GM12878 (cell line): ENCODE measurements around the gene IFI44L. TPM values are rescaled to one million over a fixed set of nuclear protein-coding genes. Genes with fewer than 3 reads are reported as not detected.

Experiments
- ATAC-seq: fragments of 200-7000 bp; cut with Tn5 transposase; 3 replicates; pipeline ENCODE4 v1.9.1; 2020; ENCODE audit warnings: mild to moderate bottlenecking, moderate library complexity
- BruUV-seq: library from RNA; stranded (reverse); fragments of 400-500 nt; replicated peaks from 2 replicates; lab custom pipeline; 2021; lab: Mats Ljungman, UMichigan
- CTCF ChIA-PET: fragments of 300-600 bp; sonication (Branson Sonifier 250); formaldehyde crosslinking; extraction: SDS; loops from one replicate; lab custom pipeline; 2021; ENCODE audit warnings: inconsistent platforms; lab: Yijun Ruan, JAX
- POLR2A ChIA-PET: fragments of 350-600 bp; formaldehyde crosslinking; extraction: SDS; loops from one replicate; lab custom pipeline; 2021; ENCODE audit warnings: inconsistent platforms; lab: Charles Lee
- RAD21 ChIA-PET: fragments of 300-600 bp; sonication (Branson Sonifier 250); formaldehyde crosslinking; loops from one replicate; lab custom pipeline; 2023; ENCODE audit warnings: antibody characterized with exemption; ENCODE audit not compliant: unreplicated experiment; lab: Charles Lee
- SMC1A ChIA-PET: fragments of 300-600 bp; sonication (Branson Sonifier 250); formaldehyde crosslinking; loops from one replicate; lab custom pipeline; 2023; ENCODE audit not compliant: unreplicated experiment, uncharacterized antibody; lab: Charles Lee
- DNase-seq: peaks from one replicate; pipeline ENCODE4 v3.0.0-alpha.2; 2011; ENCODE audit warnings: low read depth, low spot score
- FAIRE-seq: peaks from 3 replicates; lab custom pipeline; 2011; peaks lifted over from hg19 to GRCh38; lab: Jason Lieb, UNC
- H2AFZ ChIP-seq: 2 replicates; pipeline ENCODE4 v1.6.0; 2011; ENCODE audit warnings: low read depth, low read length, control low read depth; ENCODE audit not compliant: control insufficient read depth
- H3K27ac ChIP-seq: 2 replicates; pipeline ENCODE4 v1.5.1; 2011; ENCODE audit warnings: control low read depth; ENCODE audit not compliant: control insufficient read depth, insufficient read depth
- H3K27me3 ChIP-seq, 2 experiments: replicated peaks in 1 of 2; 2 replicates each; pipeline versions ENCODE4 v1.6.0 to v1.6.1; 2011; ENCODE audit warnings: low read length in 1 of 2; ENCODE audit not compliant: control insufficient read depth in 2 of 2, insufficient read depth in 2 of 2
- H3K36me3 ChIP-seq, 2 experiments: 2 replicates each; pipeline ENCODE4 v1.5.1; 2011; ENCODE audit warnings: low read length in 1 of 2; ENCODE audit not compliant: control insufficient read depth in 2 of 2, insufficient read depth in 2 of 2
- H3K4me1 ChIP-seq: 2 replicates; pipeline ENCODE4 v1.6.1; 2011; ENCODE audit warnings: mild to moderate bottlenecking, low read length, moderate library complexity, mixed read lengths; ENCODE audit not compliant: control insufficient read depth, insufficient read depth
- H3K4me2 ChIP-seq: 2 replicates; pipeline ENCODE4 v1.6.0; 2011; ENCODE audit warnings: control low read depth; ENCODE audit not compliant: control insufficient read depth, insufficient read depth
- H3K4me3 ChIP-seq: fragments of 200-600 bp; sonication (generic); 2 replicates; pipeline ENCODE4 v1.5.1; 2016
- H3K79me2 ChIP-seq: 2 replicates; pipeline ENCODE4 v1.6.0; 2011; ENCODE audit warnings: low read length; ENCODE audit not compliant: control insufficient read depth, insufficient read depth
- H3K9ac ChIP-seq: 2 replicates; pipeline ENCODE4 v1.8.0; 2011; ENCODE audit warnings: low read length, control low read depth, mixed read lengths; ENCODE audit not compliant: control insufficient read depth, insufficient read depth
- H3K9me3 ChIP-seq: replicated peaks from 3 replicates; pipeline ENCODE4 v1.5.1; 2011; ENCODE audit warnings: mild to moderate bottlenecking, low read length; ENCODE audit not compliant: control insufficient read depth, insufficient read depth
- H4K20me1 ChIP-seq: 2 replicates; pipeline ENCODE4 v1.6.0; 2011; ENCODE audit not compliant: control insufficient read depth, insufficient read depth
- BCLAF1 ChIP-seq: fragments of 450-650 bp; IDR thresholded peaks from 2 replicates; pipeline ENCODE4 v1.6.1; 2017; ENCODE audit warnings: antibody characterized with exemption, mild to moderate bottlenecking, moderate library complexity
- CHD1 ChIP-seq: IDR thresholded peaks from 2 replicates; pipeline ENCODE4 v1.6.1; 2012; ENCODE audit warnings: low read depth, low read length, improper control_type of control experiment
- EP300 ChIP-seq, 2 experiments: fragments of 150-350 bp in 1 of 2; IDR thresholded peaks; 2 replicates each; pipeline ENCODE4 v1.6.1; 2011 to 2012; ENCODE audit warnings: low read depth in 2 of 2, low read length in 2 of 2, borderline replicate concordance in 1 of 2, improper control_type of control experiment in 1 of 2, inconsistent platforms in 1 of 2; ENCODE audit not compliant: control insufficient read depth in 1 of 2
- ETV6 ChIP-seq, 2 experiments: fragments of 450-650 bp in 1 of 2; IDR thresholded peaks in 1 of 2; conservative IDR thresholded peaks in 1 of 2; 2 replicates each; pipeline ENCODE4 v1.6.1; 2014; ENCODE audit warnings: antibody characterized with exemption in 1 of 2, borderline replicate concordance in 1 of 2, low read depth in 1 of 2, mild to moderate bottlenecking in 1 of 2, moderate library complexity in 1 of 2
- IRF4 ChIP-seq: IDR thresholded peaks from 2 replicates; pipeline ENCODE4 v1.6.1; 2011; ENCODE audit warnings: low read depth, low read length
- NBN ChIP-seq: fragments of 450-650 bp; IDR thresholded peaks from 2 replicates; pipeline ENCODE4 v1.6.1; 2016
- PAX5 ChIP-seq: IDR thresholded peaks from 2 replicates; pipeline ENCODE4 v1.6.1; 2011; ENCODE audit warnings: low read depth, low read length, borderline replicate concordance
- PML ChIP-seq: IDR thresholded peaks from 2 replicates; pipeline ENCODE4 v1.6.1; 2012; ENCODE audit warnings: low read length, inconsistent platforms
- POLR2A ChIP-seq: IDR thresholded peaks from 2 replicates; pipeline ENCODE4 v1.6.1; 2011; ENCODE audit warnings: low read depth, mild to moderate bottlenecking, low read length
- POLR2AphosphoS2 ChIP-seq: IDR thresholded peaks from 2 replicates; pipeline ENCODE4 v1.6.1; 2011; ENCODE audit warnings: low read depth, mild to moderate bottlenecking, low read length, improper control_type of control experiment, moderate library complexity
- POLR2AphosphoS5 ChIP-seq: IDR thresholded peaks from 2 replicates; pipeline ENCODE4 v1.6.1; 2011; ENCODE audit warnings: mild to moderate bottlenecking, low read length, inconsistent platforms
- POU2F2 ChIP-seq: IDR thresholded peaks from 3 replicates; pipeline ENCODE4 v1.6.1; 2011; ENCODE audit warnings: low read depth, mild to moderate bottlenecking, low read length, borderline replicate concordance
- RCOR1 ChIP-seq: conservative IDR thresholded peaks from 2 replicates; pipeline ENCODE4 v1.6.1; 2012; ENCODE audit warnings: low read depth, low read length, improper control_type of control experiment
- SMARCA5 ChIP-seq: fragments of 450-650 bp; IDR thresholded peaks from 2 replicates; pipeline ENCODE4 v1.6.1; 2017; ENCODE audit warnings: mild to moderate bottlenecking
- SUPT20H ChIP-seq: IDR thresholded peaks from 2 replicates; pipeline ENCODE4 v1.6.1; 2011; ENCODE audit warnings: low read depth, mild to moderate bottlenecking, low read length, moderate library complexity, borderline replicate concordance; ENCODE audit not compliant: control insufficient read depth
- TAF1 ChIP-seq: IDR thresholded peaks from 2 replicates; pipeline ENCODE4 v1.6.1; 2011; ENCODE audit warnings: mild to moderate bottlenecking, low read depth, low read length, borderline replicate concordance
- YY1 ChIP-seq: IDR thresholded peaks from 2 replicates; pipeline ENCODE4 v1.6.1; 2011; ENCODE audit warnings: low read depth, mild to moderate bottlenecking, low read length
- in situ Hi-C: fragments of 300-500 bp; cut with MboI; formaldehyde crosslinking; loops from 9 replicates; pipeline ENCODE4 v1.14.3; 2018; ENCODE audit warnings: mixed read lengths
- intact Hi-C: fragments of 100-400 bp; cut with micrococcal nuclease; formaldehyde crosslinking; loops from one replicate; pipeline ENCODE4 v1.14.2; 2022; ENCODE audit not compliant: unreplicated experiment
- polyA plus RNA-seq, 11 experiments: library from polyadenylated mRNA; depleted of rRNA in 4 of 11; unstranded in 6 of 11; stranded (reverse) in 5 of 11; fragments of >200 nt; fragmentation: Nextera tagmentation in 4 of 11; fragmentation: Illumina TruSeq in 1 of 11; extraction: Ambion mirVana in 4 of 11; extraction: Trizol in 1 of 11; gene quantifications; 1 replicate in 1 of 11; 2 replicates in 10 of 11; pipeline versions ENCODE4 v1.2.1 to v1.2.3, GENCODE V29; 2011 to 2016; ENCODE audit warnings: inconsistent platforms in 2 of 11, missing spikeins in 2 of 11, low read depth in 1 of 11
- total RNA-seq, 4 experiments: library from RNA; depleted of rRNA in 3 of 4; stranded (reverse); fragments of >200 nt in 3 of 4; fragmentation: Illumina TruSeq in 1 of 4; extraction: Trizol in 1 of 4; gene quantifications; 2 replicates each; pipeline versions ENCODE4 v1.2.1 to v1.2.3, GENCODE V29; 2013 to 2021

IFI44L gene
- total and polyA plus RNA-seq, 10 of the 15 experiments (the other 5 are each of a cell fraction or from before 2014, with no cell fraction given) = 58.0 to 371 (median 173) TPM

GRCh38 chr1:78649628-78650027 is 29.4 kb downstream of the IFI44L start, which contains the start of gene IFI44:
IFI44 (plus strand) TSS chr1:78649831; CDS start chr1:78650196, 365 bp downstream.
- no TSS peak for BruUV-seq
- in situ Hi-C loops = loop anchor here (25.0 kb wide), 1 partner anchor 887 kb away; the partner anchor contains the start of gene USP33
- H2AFZ ChIP-seq = 0 out of 2 replicates have a peak within 1 kb of the TSS, but pooled peaks have one; percentile 3

More at GRCh38 chr1:78649628-78650027, 29.4 kb downstream of the IFI44L start, which contains the start of gene IFI44:
- Histone ChIP-seq H3K4me3 (peak within 1 kb of the TSS; percentile 95), H3K9ac (peak within 1 kb of the TSS; percentile 84), H3K36me3 (peaks cover 0 to 15% of the 10 kb centered on the region in 2 experiments; a peak in 1 of 4 replicates), H3K27me3 (no peaks in the 10 kb centered on the region), H3K4me1 (no peaks in the 10 kb centered on the region), H4K20me1 (no peaks in the 10 kb centered on the region), H3K4me2 (peak within 1 kb of the TSS; percentile 78), H3K9me3 (peaks cover 25% of the 10 kb centered on the region), H3K79me2 (peaks cover 56% of the 10 kb centered on the region), H3K27ac (peak within 1 kb of the TSS; percentile 82)
- CTCF ChIA-PET = interaction anchor here (0.8 to 1.4 kb wide), 6 partner anchors 13 to 671 kb away, joined by 3 to 8 read pairs (median 4); partner anchors contain the start of genes FUBP1 and IFI44L
- POLR2A ChIA-PET = interaction anchor here (0.7 to 1.8 kb wide), 7 partner anchors 17 to 645 kb away, joined by 3 to 32 read pairs (median 4); partner anchors contain the start of genes DNAJB4 and IFI44L
- intact Hi-C loops = loop anchor here (1.0 to 5.0 kb wide), 3 partner anchors 29 to 672 kb away; partner anchors contain the start of genes FUBP1 and IFI44L
- DNase-seq = peak; percentile 75
- RAD21 ChIA-PET = interaction anchor here (1.0 to 2.0 kb wide), 11 partner anchors 8 to 44 kb away, joined by 3 to 18 read pairs (median 4); partner anchors contain the start of gene IFI44L
- TF ChIP-seq POU2F2 = peak; percentile 66; the same call in 1 of the 3 replicates
- no peak for TF ChIP-seq EP300 (IDR thresholded peaks at IDR 0.05; ENCODE audit: borderline replicate concordance in 1 of 2, control insufficient read depth in 1 of 2, low read depth in 2 of 2, low read length in 2 of 2)
- TF ChIP-seq POLR2AphosphoS5 = peak; percentile 98
- TF ChIP-seq TAF1 = peak; percentile 87
- TF ChIP-seq SUPT20H = no peak
- TF ChIP-seq YY1 = peak; percentile 77
- no peak for TF ChIP-seq RCOR1
- 0 out of 2 replicates have a peak, but pooled peaks have one; percentile 70 for TF ChIP-seq CHD1
- no peak for TF ChIP-seq ETV6 (conservative IDR thresholded peaks at IDR 0.05 in 1 of 2, IDR thresholded peaks at IDR 0.05 in 1 of 2; ENCODE audit: borderline replicate concordance in 1 of 2, low read depth in 1 of 2)
- TF ChIP-seq POLR2A = peak; percentile 81
- no peak for TF ChIP-seq BCLAF1
- peak; percentile 36; the same call in 1 of the 2 replicates for TF ChIP-seq PAX5
- 0 out of 2 replicates have a peak, but pooled peaks have one; percentile 44 for TF ChIP-seq NBN
- TF ChIP-seq POLR2AphosphoS2 = peak; percentile 75; the same call in 1 of the 2 replicates
- TF ChIP-seq SMARCA5 = no peak
- peak; percentile 72; the same call in 1 of the 2 replicates for TF ChIP-seq PML
- TF ChIP-seq IRF4 = peak; percentile 69
- peak; percentile 72 for ATAC-seq
- SMC1A ChIA-PET = interaction anchor here (0.7 to 2.4 kb wide), 12 partner anchors 10 to 672 kb away, joined by 3 to 22 read pairs (median 7); partner anchors contain the start of genes DNAJB4 and IFI44L
- peak; percentile 91 for FAIRE-seq
